ENCODE measurements around the gene JPH3.

GRCh38 chr16:87581857-87582215, 20.5 kb upstream of the JPH3 start:
- TF ChIP-seq POLR2A (IDR thresholded peaks at IDR 0.05) (no peak), CTCF (IDR thresholded peaks at IDR 0.05) (no peak)
